HepG2 (cell line): ENCODE measurements around the gene APOC1. TPM values are rescaled to one million over a fixed set of nuclear protein-coding genes. Genes with fewer than 3 reads are reported as not detected.

Experiments used
- AHDC1 ChIP-seq: sonication (generic); formaldehyde crosslinking; IDR thresholded peaks from 2 replicates; pipeline ENCODE4 v1.5.1; 2020; ENCODE audit warnings: mild to moderate bottlenecking, missing genetic modification reagents, borderline replicate concordance
- HMGA1 ChIP-seq: sonication (generic); formaldehyde crosslinking; conservative IDR thresholded peaks from 2 replicates; pipeline ENCODE4 v1.4.0; 2020; ENCODE audit warnings: missing genetic modification reagents
- KMT2A ChIP-seq: sonication (generic); formaldehyde crosslinking; IDR thresholded peaks from 2 replicates; pipeline ENCODE4 v1.4.0; 2020; ENCODE audit warnings: missing genetic modification reagents
- NR3C1 ChIP-seq: sonication (generic); formaldehyde crosslinking; IDR thresholded peaks from 2 replicates; pipeline ENCODE4 v1.4.0; 2020; ENCODE audit warnings: missing genetic modification reagents
- ONECUT2 ChIP-seq: sonication (generic); formaldehyde crosslinking; IDR thresholded peaks from 2 replicates; pipeline ENCODE4 v1.4.0; 2020; ENCODE audit warnings: missing genetic modification reagents
- RAD51 ChIP-seq: fragments of 450-650 bp; IDR thresholded peaks from 2 replicates; pipeline ENCODE4 v1.6.1; 2016; ENCODE audit warnings: borderline replicate concordance
- SMAD3 ChIP-seq: sonication (generic); formaldehyde crosslinking; IDR thresholded peaks from 2 replicates; pipeline ENCODE4 v1.4.0; 2020; ENCODE audit warnings: missing genetic modification reagents
- TSC22D2 ChIP-seq: sonication (generic); formaldehyde crosslinking; IDR thresholded peaks from 2 replicates; pipeline ENCODE4 v1.5.1; 2020; ENCODE audit warnings: missing genetic modification reagents, mild to moderate bottlenecking, borderline replicate concordance
- XRCC5 ChIP-seq: fragments of 200-400 bp; formaldehyde crosslinking; optimal IDR thresholded peaks from 2 replicates; pipeline ENCODE3; 2017; ENCODE audit warnings: mild to moderate bottlenecking, low read length
- ZBED4 ChIP-seq: sonication (generic); formaldehyde crosslinking; IDR thresholded peaks from 2 replicates; pipeline ENCODE4 v1.4.0; 2020; ENCODE audit warnings: missing genetic modification reagents, borderline replicate concordance
- ZNF17 ChIP-seq: sonication (generic); formaldehyde crosslinking; IDR thresholded peaks from 2 replicates; pipeline ENCODE4 v1.5.0; 2020; ENCODE audit warnings: mild to moderate bottlenecking, missing genetic modification reagents
- ZNF414 ChIP-seq: sonication (generic); formaldehyde crosslinking; IDR thresholded peaks from 2 replicates; pipeline ENCODE4 v1.5.0; 2020; ENCODE audit warnings: missing genetic modification reagents
- ZNF496 ChIP-seq: sonication (generic); formaldehyde crosslinking; IDR thresholded peaks from 2 replicates; pipeline ENCODE4 v1.8.1; 2023; ENCODE audit warnings: mild to moderate bottlenecking, moderate library complexity, missing genetic modification reagents; ENCODE audit not compliant: insufficient replicate concordance
- ZNF530 ChIP-seq: sonication (generic); formaldehyde crosslinking; IDR thresholded peaks from 2 replicates; pipeline ENCODE4 v1.5.0; 2020; ENCODE audit warnings: low read depth, mild to moderate bottlenecking, missing genetic modification reagents
- ZNF549 ChIP-seq: sonication (generic); formaldehyde crosslinking; IDR thresholded peaks from 2 replicates; pipeline ENCODE4 v1.5.0; 2020; ENCODE audit warnings: missing genetic modification reagents
- polyA plus RNA-seq, 8 experiments: library from polyadenylated mRNA; depleted of rRNA in 3 of 8; stranded (reverse) in 7 of 8; unstranded in 1 of 8; fragments of >200 nt; fragmentation: Illumina TruSeq in 4 of 8; extraction: Trizol in 4 of 8; gene quantifications; 2 replicates each; pipeline versions ENCODE4 v1.2.1 to v1.2.3, GENCODE V29; 2011 to 2016; ENCODE audit warnings: low read depth in 4 of 8, missing spikeins in 1 of 8, mixed read lengths in 1 of 8; ENCODE audit not compliant: insufficient read depth in 1 of 8
- total RNA-seq, 5 experiments: library from RNA; depleted of rRNA; stranded (reverse); fragments of >200 nt; fragmentation: Illumina TruSeq; extraction: Trizol; gene quantifications; 2 replicates each; pipeline ENCODE4 v1.2.3, GENCODE V29; 2016; ENCODE audit warnings: low read depth in 1 of 5
- TF ChIP-seq, protein P1 (sequence below): IDR thresholded peaks from 2 replicates; pipeline ENCODE4 v1.6.1; 2012; ENCODE audit warnings: inconsistent platforms
- TF ChIP-seq, protein P2 (sequence below): sonication (generic); formaldehyde crosslinking; IDR thresholded peaks from 2 replicates; pipeline ENCODE4 v1.8.0; 2022; ENCODE audit warnings: low read depth, missing genetic modification reagents

Gene APOC1
- total and polyA plus RNA-seq, 2 of the 13 experiments (the other 11 are each of a cell fraction or from before 2014, with no cell fraction given): 600 to 1,235 TPM

DNA sequence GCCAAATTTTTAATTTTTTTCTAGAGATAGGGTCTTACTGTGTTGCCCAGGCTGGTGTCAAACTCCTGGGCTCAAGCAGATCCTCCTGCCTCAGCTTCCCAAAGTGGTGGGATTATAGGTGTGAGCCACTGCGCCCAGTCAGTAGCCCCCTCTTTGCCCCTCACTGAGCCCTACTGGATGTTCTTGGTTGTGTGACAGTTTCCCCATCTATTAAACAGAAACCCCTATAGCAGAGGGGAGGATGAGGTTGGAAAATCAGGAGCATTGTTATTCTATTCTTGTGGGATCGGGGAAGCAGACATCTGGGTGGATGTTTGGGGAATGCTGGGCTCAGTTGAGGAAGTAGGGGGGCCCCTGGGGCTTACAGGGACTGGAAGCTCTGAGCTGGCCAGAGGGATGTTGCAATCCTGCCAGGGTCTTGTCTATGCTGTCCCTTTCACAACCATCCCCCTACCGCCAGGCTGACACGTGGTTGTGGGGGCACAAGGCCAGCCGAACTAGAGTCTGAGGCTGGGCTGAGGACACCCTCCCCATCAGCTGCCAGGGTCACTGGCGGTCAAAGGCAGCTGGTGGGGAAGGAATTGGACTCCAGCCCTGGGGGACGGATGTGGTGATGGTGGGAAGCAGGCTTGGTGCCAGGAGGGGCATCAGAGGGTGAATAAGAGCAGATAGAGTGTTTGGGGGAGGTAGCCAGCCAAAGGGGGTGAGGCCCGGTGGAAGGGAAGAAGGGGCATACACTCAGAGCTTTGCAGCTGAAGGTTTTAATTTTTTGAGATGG is 10.9 kb downstream of the APOC1 start (continued):
- peak; percentile 93; the same call in 1 of the 2 replicates for TF ChIP-seq SMAD3 (CRISPR knock-in tag)
- TF ChIP-seq RAD51: peak; percentile 57; the same call in 1 of the 2 replicates
- peak; percentile 58; the same call in 1 of the 2 replicates for TF ChIP-seq TSC22D2 (CRISPR knock-in tag)
- peak; percentile 71 for TF ChIP-seq XRCC5
- no peak for TF ChIP-seq ZNF17 (CRISPR knock-in tag)
- peak; percentile 86; the same call in 1 of the 2 replicates for TF ChIP-seq ZNF414
- TF ChIP-seq KMT2A: no peak
- TF ChIP-seq, protein P1, sequence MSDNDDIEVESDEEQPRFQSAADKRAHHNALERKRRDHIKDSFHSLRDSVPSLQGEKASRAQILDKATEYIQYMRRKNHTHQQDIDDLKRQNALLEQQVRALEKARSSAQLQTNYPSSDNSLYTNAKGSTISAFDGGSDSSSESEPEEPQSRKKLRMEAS: peak; percentile 98
- no peak for TF ChIP-seq ZNF496 (CRISPR knock-in tag)
- TF ChIP-seq ZBED4 (CRISPR knock-in tag): peak; percentile 43; the same call in 1 of the 2 replicates
- no peak for TF ChIP-seq HMGA1 (CRISPR knock-in tag)
- TF ChIP-seq, protein P2, sequence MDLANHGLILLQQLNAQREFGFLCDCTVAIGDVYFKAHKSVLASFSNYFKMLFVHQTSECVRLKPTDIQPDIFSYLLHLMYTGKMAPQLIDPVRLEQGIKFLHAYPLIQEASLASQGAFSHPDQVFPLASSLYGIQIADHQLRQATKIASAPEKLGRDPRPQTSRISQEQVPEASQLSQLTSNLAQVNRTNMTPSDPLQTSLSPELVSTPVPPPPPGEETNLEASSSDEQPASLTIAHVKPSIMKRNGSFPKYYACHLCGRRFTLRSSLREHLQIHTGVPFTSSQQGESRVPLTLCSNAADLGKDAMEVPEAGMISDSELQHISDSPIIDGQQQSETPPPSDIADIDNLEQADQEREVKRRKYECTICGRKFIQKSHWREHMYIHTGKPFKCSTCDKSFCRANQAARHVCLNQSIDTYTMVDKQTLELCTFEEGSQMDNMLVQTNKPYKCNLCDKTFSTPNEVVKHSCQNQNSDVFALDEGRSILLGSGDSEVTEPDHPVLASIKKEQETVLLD (CRISPR knock-in tag): 0 out of 2 replicates have a peak, but pooled peaks have one; percentile 65
- no peak for TF ChIP-seq NR3C1 (CRISPR knock-in tag)
- TF ChIP-seq AHDC1 (CRISPR knock-in tag): peak; percentile 61; the same call in 1 of the 2 replicates
- no peak for TF ChIP-seq ZNF549
- no peak for TF ChIP-seq ZNF530
- TF ChIP-seq ONECUT2 (CRISPR knock-in tag): peak; percentile 58
